ENCODE data around the gene CPSF7. TPM values are rescaled to one million over a fixed set of nuclear protein-coding genes. Genes with fewer than 3 reads are reported as not detected.

Gene CPSF7
- total and polyA plus RNA-seq, 2 donors = 25.4 to 76.3 TPM

- Histone ChIP-seq H3K36me3 (ENCODE audit: control insufficient read depth in 2 of 2, insufficient read depth in 2 of 2, low read length in 1 of 2) (peaks cover 59 to 94% of the 10 kb centered on the region in 2 donors), H3K4me3 (ENCODE audit: low read length in 2 of 2) (no peak overlapping the region), H3K27ac (ENCODE audit: low read depth in 1 of 2, low read length in 1 of 2) (no peak overlapping the region), H3K27me3 (ENCODE audit: control insufficient read depth in 2 of 2, insufficient read depth in 1 of 2, low read length in 1 of 2) (no peaks in the 10 kb centered on the region), H3K9me3 (ENCODE audit: control insufficient read depth in 2 of 2, insufficient read depth in 1 of 2, low read length in 1 of 2) (no peaks in the 10 kb centered on the region), H3K4me1 (ENCODE audit: control insufficient read depth in 2 of 2, insufficient read depth in 2 of 2, low read length in 2 of 2) (no peaks in the 10 kb centered on the region)
- no peak for DNase-seq (ENCODE audit: low read depth in 6 of 9, low spot score in 9 of 9)
- 95% methylated on average over 3 of the region's 3 CpGs for WGBS
Measured at GRCh38 chr11:61422226-61422625, 7.5 kb downstream of the CPSF7 start.

- Histone ChIP-seq H3K27ac (ENCODE audit: low read depth in 1 of 2, low read length in 1 of 2) (no peak overlapping the region), H3K36me3 (ENCODE audit: control insufficient read depth in 2 of 2, insufficient read depth in 2 of 2, low read length in 1 of 2) (peaks cover 85 to 94% of the 10 kb centered on the region in 2 donors)
Measured at GRCh38 chr11:61418136-61418535, 11.6 kb downstream of the CPSF7 start.

DNA sequence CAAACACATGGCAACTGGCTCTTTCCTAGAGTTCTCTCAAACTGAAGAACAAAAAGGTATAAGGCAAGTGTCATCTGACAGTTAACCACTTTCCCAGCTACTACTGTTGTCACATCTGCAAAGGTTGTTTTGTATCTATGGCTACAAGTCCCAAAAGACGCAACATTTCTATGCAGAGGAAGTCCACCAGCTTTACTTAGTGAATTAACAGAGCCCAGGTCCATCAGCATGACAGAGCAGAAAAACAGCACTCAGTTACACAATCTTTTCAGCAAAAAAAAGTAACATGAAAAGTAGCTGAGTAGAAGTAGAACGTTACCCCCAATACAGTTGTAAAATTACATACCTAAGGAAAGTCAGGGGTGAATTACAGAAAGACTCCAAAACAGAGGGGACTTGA lies 12.1 kb downstream of the CPSF7 start:
- Histone ChIP-seq H3K27ac (ENCODE audit: low read depth in 1 of 2, low read length in 1 of 2) (no peak overlapping the region), H3K4me3 (ENCODE audit: low read length in 2 of 2) (no peak overlapping the region), H3K9me3 (ENCODE audit: control insufficient read depth in 2 of 2, insufficient read depth in 1 of 2, low read length in 1 of 2) (no peaks in the 10 kb centered on the region), H3K4me1 (ENCODE audit: control insufficient read depth in 2 of 2, insufficient read depth in 2 of 2, low read length in 2 of 2) (no peaks in the 10 kb centered on the region), H3K36me3 (ENCODE audit: control insufficient read depth in 2 of 2, insufficient read depth in 2 of 2, low read length in 1 of 2) (peaks cover 87 to 97% of the 10 kb centered on the region in 2 donors), H3K27me3 (ENCODE audit: control insufficient read depth in 2 of 2, insufficient read depth in 1 of 2, low read length in 1 of 2) (no peaks in the 10 kb centered on the region)
- DNase-seq (ENCODE audit: low read depth in 6 of 9, low spot score in 9 of 9) = no peak
- whole genome bisulfite sequencing = 81% methylated on average over 2 of the region's 2 CpGs

More at GRCh38 chr11:61418136-61418535, 11.6 kb downstream of the CPSF7 start:
- no peaks in the 10 kb centered on the region for H3K9me3 ChIP-seq (ENCODE audit: control insufficient read depth in 2 of 2, insufficient read depth in 1 of 2, low read length in 1 of 2)
- no peak overlapping the region for H3K4me3 ChIP-seq (ENCODE audit: low read length in 2 of 2)
- H3K4me1 ChIP-seq (ENCODE audit: control insufficient read depth in 2 of 2, insufficient read depth in 2 of 2, low read length in 2 of 2) = no peaks in the 10 kb centered on the region
- H3K27me3 ChIP-seq (ENCODE audit: control insufficient read depth in 2 of 2, insufficient read depth in 1 of 2, low read length in 1 of 2) = no peaks in the 10 kb centered on the region
- DNase-seq (ENCODE audit: low read depth in 6 of 9, low spot score in 9 of 9) = no peak

DNA sequence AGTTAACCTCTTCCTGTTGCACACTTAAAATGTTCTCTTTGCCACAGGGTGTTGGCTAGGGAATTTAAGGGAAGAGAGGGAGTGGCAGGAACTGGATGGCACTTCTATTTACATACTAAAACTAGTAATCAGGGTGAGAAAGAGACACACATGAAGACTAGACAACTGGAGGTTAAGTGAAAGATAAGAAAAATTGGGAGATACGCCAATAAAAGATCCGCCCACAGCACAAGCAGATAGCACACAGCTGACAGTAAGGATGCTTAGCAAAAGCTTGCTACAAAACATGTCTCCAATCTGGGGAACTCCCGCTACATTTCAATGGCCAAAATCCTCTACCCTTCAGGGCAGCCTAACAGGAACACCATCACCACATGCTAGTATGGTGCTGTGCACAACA lies 12.8 kb downstream of the CPSF7 start:
- Histone ChIP-seq H3K36me3 (ENCODE audit: control insufficient read depth in 2 of 2, insufficient read depth in 2 of 2, low read length in 1 of 2) (peaks cover 88 to 97% of the 10 kb centered on the region in 2 donors), H3K27ac (ENCODE audit: low read depth in 1 of 2, low read length in 1 of 2) (no peak overlapping the region), H3K9me3 (ENCODE audit: control insufficient read depth in 2 of 2, insufficient read depth in 1 of 2, low read length in 1 of 2) (no peaks in the 10 kb centered on the region), H3K27me3 (ENCODE audit: control insufficient read depth in 2 of 2, insufficient read depth in 1 of 2, low read length in 1 of 2) (no peaks in the 10 kb centered on the region), H3K4me1 (ENCODE audit: control insufficient read depth in 2 of 2, insufficient read depth in 2 of 2, low read length in 2 of 2) (no peaks in the 10 kb centered on the region), H3K4me3 (ENCODE audit: low read length in 2 of 2) (no peak overlapping the region)
- 97% methylated on average over 3 of the region's 3 CpGs for WGBS
- DNase-seq (ENCODE audit: low read depth in 6 of 9, low spot score in 9 of 9) = no peak

- 98% methylated on average over 6 of the region's 6 CpGs for WGBS
- no peaks in the 10 kb centered on the region for H3K27me3 ChIP-seq (ENCODE audit: control insufficient read depth in 2 of 2, insufficient read depth in 1 of 2, low read length in 1 of 2)
- no peak overlapping the region for H3K27ac ChIP-seq (ENCODE audit: low read depth in 1 of 2, low read length in 1 of 2)
- H3K4me1 ChIP-seq (ENCODE audit: control insufficient read depth in 2 of 2, insufficient read depth in 2 of 2, low read length in 2 of 2) = no peaks in the 10 kb centered on the region
- no peaks in the 10 kb centered on the region for H3K9me3 ChIP-seq (ENCODE audit: control insufficient read depth in 2 of 2, insufficient read depth in 1 of 2, low read length in 1 of 2)
- no peak overlapping the region for H3K4me3 ChIP-seq (ENCODE audit: low read length in 2 of 2)
- peaks cover 88 to 96% of the 10 kb centered on the region in 2 donors for H3K36me3 ChIP-seq (ENCODE audit: control insufficient read depth in 2 of 2, insufficient read depth in 2 of 2, low read length in 1 of 2)
- DNase-seq (ENCODE audit: low read depth in 6 of 9, low spot score in 9 of 9) = no peak
Measured at GRCh38 chr11:61415381-61415780, 14.4 kb downstream of the CPSF7 start.

- Histone ChIP-seq H3K36me3 (ENCODE audit: control insufficient read depth in 2 of 2, insufficient read depth in 2 of 2, low read length in 1 of 2) (peaks cover 89 to 97% of the 10 kb centered on the region in 2 donors), H3K4me3 (ENCODE audit: low read length in 2 of 2) (no peak overlapping the region), H3K27ac (ENCODE audit: low read depth in 1 of 2, low read length in 1 of 2) (no peak overlapping the region), H3K9me3 (ENCODE audit: control insufficient read depth in 2 of 2, insufficient read depth in 1 of 2, low read length in 1 of 2) (no peaks in the 10 kb centered on the region), H3K27me3 (ENCODE audit: control insufficient read depth in 2 of 2, insufficient read depth in 1 of 2, low read length in 1 of 2) (no peaks in the 10 kb centered on the region), H3K4me1 (ENCODE audit: control insufficient read depth in 2 of 2, insufficient read depth in 2 of 2, low read length in 2 of 2) (no peaks in the 10 kb centered on the region)
- DNase-seq (ENCODE audit: low read depth in 6 of 9, low spot score in 9 of 9) = no peak
- 92% methylated on average over 2 of the region's 2 CpGs for WGBS
Measured at GRCh38 chr11:61414547-61414946, 15.2 kb downstream of the CPSF7 start.

- H3K36me3 ChIP-seq (ENCODE audit: control insufficient read depth in 2 of 2, insufficient read depth in 2 of 2, low read length in 1 of 2) = peaks cover 88 to 95% of the 10 kb centered on the region in 2 donors
- DNase-seq (ENCODE audit: low read depth in 6 of 9, low spot score in 9 of 9) = no peak
- no peaks in the 10 kb centered on the region for H3K27me3 ChIP-seq (ENCODE audit: control insufficient read depth in 2 of 2, insufficient read depth in 1 of 2, low read length in 1 of 2)
- H3K27ac ChIP-seq (ENCODE audit: low read depth in 1 of 2, low read length in 1 of 2) = no peak overlapping the region
- H3K9me3 ChIP-seq (ENCODE audit: control insufficient read depth in 2 of 2, insufficient read depth in 1 of 2, low read length in 1 of 2) = no peaks in the 10 kb centered on the region
- no peak overlapping the region for H3K4me3 ChIP-seq (ENCODE audit: low read length in 2 of 2)
- H3K4me1 ChIP-seq (ENCODE audit: control insufficient read depth in 2 of 2, insufficient read depth in 2 of 2, low read length in 2 of 2) = no peaks in the 10 kb centered on the region
- 97% methylated on average over 3 of the region's 3 CpGs for WGBS
Measured at GRCh38 chr11:61413496-61413895, 16.3 kb downstream of the CPSF7 start.

- no peak overlapping the region for H3K4me3 ChIP-seq (ENCODE audit: low read length in 2 of 2)
- no peak overlapping the region for H3K27ac ChIP-seq (ENCODE audit: low read depth in 1 of 2, low read length in 1 of 2)
- peaks cover 82 to 95% of the 10 kb centered on the region in 2 donors for H3K36me3 ChIP-seq (ENCODE audit: control insufficient read depth in 2 of 2, insufficient read depth in 2 of 2, low read length in 1 of 2)
- no peaks in the 10 kb centered on the region for H3K9me3 ChIP-seq (ENCODE audit: control insufficient read depth in 2 of 2, insufficient read depth in 1 of 2, low read length in 1 of 2)
- no peak for DNase-seq (ENCODE audit: low read depth in 6 of 9, low spot score in 9 of 9)
- H3K27me3 ChIP-seq (ENCODE audit: control insufficient read depth in 2 of 2, insufficient read depth in 1 of 2, low read length in 1 of 2) = no peaks in the 10 kb centered on the region
- no peaks in the 10 kb centered on the region for H3K4me1 ChIP-seq (ENCODE audit: control insufficient read depth in 2 of 2, insufficient read depth in 2 of 2, low read length in 2 of 2)
- 87% methylated on average over 9 of the region's 9 CpGs for whole genome bisulfite sequencing
Measured at GRCh38 chr11:61411589-61411988, 18.2 kb downstream of the CPSF7 start.

- 98% methylated on average over 5 of the region's 5 CpGs for WGBS
- Histone ChIP-seq H3K27ac (ENCODE audit: low read depth in 1 of 2, low read length in 1 of 2) (no peak overlapping the region), H3K36me3 (ENCODE audit: control insufficient read depth in 2 of 2, insufficient read depth in 2 of 2, low read length in 1 of 2) (peaks cover 77 to 94% of the 10 kb centered on the region in 2 donors), H3K4me3 (ENCODE audit: low read length in 2 of 2) (no peak overlapping the region), H3K27me3 (ENCODE audit: control insufficient read depth in 2 of 2, insufficient read depth in 1 of 2, low read length in 1 of 2) (no peaks in the 10 kb centered on the region), H3K4me1 (ENCODE audit: control insufficient read depth in 2 of 2, insufficient read depth in 2 of 2, low read length in 2 of 2) (no peaks in the 10 kb centered on the region), H3K9me3 (ENCODE audit: control insufficient read depth in 2 of 2, insufficient read depth in 1 of 2, low read length in 1 of 2) (no peaks in the 10 kb centered on the region)
- DNase-seq (ENCODE audit: low read depth in 6 of 9, low spot score in 9 of 9) = no peak
Measured at GRCh38 chr11:61406991-61407728, 22.6 kb downstream of the CPSF7 start.
